GM19239 (cell line): ENCODE measurements around the gene MXRA8.
"Not testable (repeated sequence)": the region's sequence is repeated elsewhere in the genome, so short reads cannot be mapped to it uniquely, and the experiment has no call there.

Experiments
- DNase-seq: peaks from one replicate; pipeline ENCODE4 v3.0.0; 2011; ENCODE audit warnings: low spot score; ENCODE audit not compliant: insufficient read length
- FAIRE-seq: peaks from 2 replicates; lab custom pipeline; 2011; peaks lifted over from hg19 to GRCh38; lab: Jason Lieb, UNC

MXRA8 gene

DNA sequence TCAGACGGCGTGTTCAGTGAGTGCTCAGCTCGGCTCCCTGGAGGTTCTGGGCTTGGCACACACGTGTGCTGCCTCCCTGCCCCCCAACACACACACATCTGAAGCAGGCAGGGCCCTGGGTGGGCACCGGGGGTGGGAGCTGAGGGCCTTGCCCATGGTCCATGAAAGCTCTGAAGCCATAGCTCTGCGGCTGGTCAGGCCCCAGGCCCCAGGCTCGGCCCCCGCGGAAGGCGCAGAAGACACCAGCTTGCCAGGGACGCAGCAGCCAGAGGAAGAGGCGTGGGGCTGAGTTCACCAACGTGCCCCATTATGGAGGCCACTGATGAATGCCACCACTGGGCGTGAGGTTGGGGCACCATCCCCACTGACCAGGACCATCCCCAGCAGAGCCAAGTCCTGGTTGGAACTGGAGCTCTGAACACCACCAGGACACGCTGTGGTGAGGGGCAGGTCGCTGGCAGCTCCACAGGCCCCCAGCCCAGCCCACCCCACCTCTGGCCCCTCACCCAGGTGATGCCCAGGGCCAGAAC lies 12.5 kb upstream of the MXRA8 start:
- DNase-seq (no peak), FAIRE-seq (no peak)

DNA sequence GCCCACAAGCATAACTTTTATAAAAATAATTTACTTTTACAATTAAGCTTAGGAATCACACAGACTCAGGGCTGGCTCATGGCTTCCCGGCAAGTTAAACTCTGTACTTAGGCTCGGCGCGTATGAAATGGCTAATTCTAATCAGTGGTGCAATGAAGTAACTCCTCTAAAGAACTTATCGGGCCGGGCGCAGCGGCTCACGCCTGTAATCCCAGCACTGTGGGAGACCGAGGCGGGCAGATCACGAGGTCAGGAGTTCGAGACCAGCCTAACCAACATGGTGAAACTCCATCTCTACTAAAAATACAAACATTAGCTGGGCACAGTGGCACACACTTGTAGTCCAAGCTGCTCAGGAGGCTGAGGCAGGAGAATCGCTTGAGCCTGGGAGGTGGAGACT lies 11.7 kb upstream of the MXRA8 start:
- not testable (repeated sequence) for DNase-seq, FAIRE-seq

GRCh38 chr1:1367315-1367714 lies 9.0 kb upstream of the MXRA8 start:
- FAIRE-seq (no peak), DNase-seq (no peak)

GRCh38 chr1:1366699-1367066 lies 8.3 kb upstream of the MXRA8 start:
- FAIRE-seq (no peak), DNase-seq (no peak)

GRCh38 chr1:1365875-1366698 lies 7.7 kb upstream of the MXRA8 start:
- FAIRE-seq (no peak), DNase-seq (no peak)

- DNase-seq (no peak), FAIRE-seq (no peak)
These were observed 5.9 kb upstream of the MXRA8 start for GRCh38 chr1:1364266-1364665.

- DNase-seq = no peak
- no peak for FAIRE-seq
These were observed 3.6 kb upstream of the MXRA8 start for GRCh38 chr1:1361982-1362423.

DNA sequence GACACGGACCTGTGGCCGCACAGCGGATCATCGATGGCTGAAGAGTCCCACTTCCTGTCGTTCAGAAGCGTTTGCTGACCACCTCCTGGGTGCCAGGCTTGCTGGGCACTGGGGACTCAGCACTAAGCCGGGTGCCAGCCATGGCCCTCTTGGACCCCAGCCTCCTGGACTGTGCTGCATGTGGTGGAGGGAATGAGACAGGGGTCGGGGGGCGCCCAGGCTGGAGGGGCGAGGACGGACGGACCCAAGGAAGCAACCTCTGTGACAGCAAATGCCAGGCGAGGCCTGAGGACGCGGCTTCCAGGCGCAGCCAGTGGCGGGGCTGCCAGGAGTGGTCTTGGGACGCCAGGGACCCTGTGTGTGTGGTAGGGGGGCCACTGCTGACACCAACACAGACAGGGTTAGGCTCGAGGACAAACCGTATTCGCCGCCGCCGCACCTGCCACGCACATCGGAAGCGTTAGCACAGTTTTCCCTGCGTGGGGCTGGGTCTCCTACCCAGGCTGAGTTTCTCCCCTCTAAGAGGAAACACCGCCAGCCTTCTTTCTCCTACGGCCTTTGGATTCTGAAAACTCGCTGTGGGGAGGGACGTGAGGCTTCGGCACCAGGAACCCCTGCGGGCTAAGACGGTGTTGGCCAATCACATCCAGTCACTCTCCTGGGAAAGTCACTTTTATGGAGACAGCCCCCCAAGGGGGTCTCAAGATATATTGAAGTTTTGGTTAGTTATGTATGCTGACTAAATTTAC lies 3.1 kb upstream of the MXRA8 start:
- no peak for FAIRE-seq
- DNase-seq = no peak

- FAIRE-seq = no peak
- no peak for DNase-seq
These were observed 2.3 kb upstream of the MXRA8 start for GRCh38 chr1:1360506-1361169.

DNA sequence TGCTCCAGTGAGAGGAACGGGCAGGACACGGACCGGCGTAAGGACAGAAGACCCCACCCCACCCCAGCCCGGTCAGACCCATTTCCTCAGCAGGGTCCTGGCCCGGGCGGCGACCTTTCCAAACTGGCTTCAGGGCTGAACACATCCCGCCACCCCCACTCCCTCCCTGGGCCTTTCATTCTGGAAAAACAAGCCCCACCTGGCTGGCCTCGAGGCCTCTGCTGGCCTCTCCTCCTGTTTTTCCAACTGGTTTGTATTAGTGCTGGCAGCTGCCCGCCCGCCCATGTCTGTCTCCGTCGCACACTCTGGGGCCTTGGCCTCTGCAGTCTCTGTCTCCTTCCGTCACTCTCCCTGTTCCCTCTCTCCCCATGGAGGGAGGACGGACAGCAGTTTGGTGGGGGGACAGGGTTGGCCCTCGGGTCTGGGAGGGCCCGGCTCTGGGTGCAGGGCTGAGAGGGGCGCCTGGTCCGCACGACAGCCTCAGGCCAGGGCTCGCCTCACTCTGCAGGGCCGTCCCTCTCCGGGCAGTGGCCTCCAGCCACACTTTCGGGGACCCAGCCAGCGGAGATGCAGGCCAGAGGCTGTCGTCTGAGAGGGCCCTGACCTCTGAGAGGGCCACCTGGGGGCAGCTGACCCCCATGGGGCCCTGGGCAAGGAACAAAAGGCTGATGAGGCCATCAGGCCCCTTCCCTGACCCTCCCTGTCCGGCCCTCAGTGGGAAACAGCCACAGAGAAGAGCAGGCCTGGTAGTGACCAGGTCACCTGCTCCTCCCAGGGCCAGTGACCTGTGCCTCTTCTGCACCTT lies 1.5 kb upstream of the MXRA8 start:
- FAIRE-seq = no peak

DNA sequence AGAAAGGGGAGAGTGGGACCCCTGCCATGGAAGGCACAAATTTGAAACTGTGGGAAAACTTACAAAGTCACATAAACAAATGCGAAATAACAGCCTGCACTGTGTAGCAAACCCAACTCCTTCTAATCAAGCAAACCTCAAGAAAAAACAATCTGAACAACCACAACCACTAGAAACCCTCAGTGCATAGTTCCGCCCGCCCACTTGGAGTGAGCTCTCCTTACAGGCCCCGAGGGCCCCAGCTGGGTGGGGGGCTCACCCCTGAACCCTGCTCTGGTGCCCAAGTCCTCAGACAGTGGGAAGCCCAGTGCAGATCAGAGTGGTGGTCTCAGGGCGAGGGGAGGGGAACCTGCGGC lies 931 bp upstream of the MXRA8 start:
- no peak for DNase-seq
- FAIRE-seq = no peak

More for the DNA sequence above, 1.5 kb upstream of the MXRA8 start:
- no peak for DNase-seq

- FAIRE-seq (no peak), DNase-seq (no peak)
These were observed 403 bp downstream of the MXRA8 start for GRCh38 chr1:1357871-1358432.

DNA sequence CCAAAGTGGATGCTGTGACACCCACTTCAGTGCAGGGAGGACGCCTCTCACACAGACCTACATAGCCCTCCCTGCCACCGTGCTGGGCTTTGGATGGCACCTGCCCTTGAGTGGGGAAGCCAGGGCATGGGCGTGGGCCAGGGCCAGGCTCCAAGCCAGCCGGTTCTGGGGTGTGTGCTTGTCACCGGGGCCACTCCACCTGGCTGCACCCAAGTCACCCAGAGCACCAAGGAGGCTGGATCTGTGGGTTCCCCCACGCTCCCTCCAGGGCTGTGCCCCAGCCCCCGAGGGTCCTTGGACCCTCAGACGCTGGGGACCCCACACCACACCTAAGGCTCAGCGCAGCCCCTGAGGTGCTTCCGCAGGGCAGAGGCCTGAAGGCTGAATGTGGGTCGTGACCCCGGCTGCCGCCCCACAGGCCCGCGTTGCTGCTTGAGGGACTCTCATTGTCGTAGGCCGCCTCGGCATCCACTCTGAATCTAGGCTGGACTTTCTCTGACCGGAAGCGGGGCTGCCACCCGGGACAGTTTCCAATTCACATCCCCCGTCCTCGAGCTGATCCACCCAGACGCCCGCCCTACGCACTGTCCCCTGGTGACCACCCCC lies 1.5 kb downstream of the MXRA8 start:
- no peak for DNase-seq
- FAIRE-seq = no peak

DNA sequence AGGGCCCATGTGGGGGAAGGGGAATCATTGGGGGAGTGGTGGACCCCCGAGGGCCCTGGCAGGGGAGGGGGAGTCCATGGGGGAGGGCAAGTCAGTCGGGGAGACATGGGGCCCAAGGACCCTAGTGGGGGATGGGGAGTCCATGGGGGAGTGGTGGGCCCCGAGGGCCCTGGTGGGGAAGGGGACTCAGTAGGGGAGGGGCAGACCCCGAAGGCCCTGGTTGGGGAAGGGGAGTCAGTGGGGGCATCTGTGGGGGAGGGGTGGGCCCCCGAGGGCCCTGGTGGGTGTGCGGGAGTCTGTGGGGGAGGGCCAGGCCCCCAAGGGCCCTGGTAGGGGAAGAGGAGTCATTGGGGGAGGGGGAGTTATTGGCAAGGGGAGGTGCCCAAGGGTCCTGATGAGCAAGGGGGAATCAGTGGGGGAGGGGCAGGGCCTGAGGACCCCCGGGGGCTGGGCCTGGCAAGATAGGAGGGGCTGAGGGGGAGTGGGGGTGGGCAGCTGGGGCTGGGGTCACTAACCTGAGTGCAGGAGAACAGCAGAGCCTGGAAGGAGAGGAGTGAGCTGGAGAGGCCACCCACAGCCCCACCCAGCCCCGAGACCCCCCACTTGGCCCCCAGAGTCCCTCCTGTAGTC lies 2.1 kb downstream of the MXRA8 start:
- no peak for FAIRE-seq
- DNase-seq = no peak

DNA sequence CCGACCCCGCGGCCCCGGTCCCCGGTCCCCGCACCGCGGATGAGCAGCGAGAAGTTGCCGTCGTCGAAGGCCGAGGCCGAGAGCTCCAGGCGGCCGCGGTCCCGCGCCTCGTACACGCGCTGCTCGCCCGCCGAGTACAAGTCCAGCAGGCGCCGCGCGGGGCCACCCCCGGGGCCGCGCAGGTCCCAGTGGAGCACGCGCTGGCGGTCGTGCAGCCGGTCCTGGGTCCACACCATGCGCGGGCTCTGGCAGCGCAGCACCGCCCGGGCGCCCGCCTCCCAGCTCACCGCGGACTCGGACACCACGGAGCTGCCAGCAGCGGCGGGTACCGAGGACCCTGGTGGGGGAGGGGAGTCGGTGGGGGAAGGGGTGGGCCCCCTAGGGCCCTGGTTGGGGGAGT lies 2.9 kb downstream of the MXRA8 start:
- DNase-seq = no peak

DNA sequence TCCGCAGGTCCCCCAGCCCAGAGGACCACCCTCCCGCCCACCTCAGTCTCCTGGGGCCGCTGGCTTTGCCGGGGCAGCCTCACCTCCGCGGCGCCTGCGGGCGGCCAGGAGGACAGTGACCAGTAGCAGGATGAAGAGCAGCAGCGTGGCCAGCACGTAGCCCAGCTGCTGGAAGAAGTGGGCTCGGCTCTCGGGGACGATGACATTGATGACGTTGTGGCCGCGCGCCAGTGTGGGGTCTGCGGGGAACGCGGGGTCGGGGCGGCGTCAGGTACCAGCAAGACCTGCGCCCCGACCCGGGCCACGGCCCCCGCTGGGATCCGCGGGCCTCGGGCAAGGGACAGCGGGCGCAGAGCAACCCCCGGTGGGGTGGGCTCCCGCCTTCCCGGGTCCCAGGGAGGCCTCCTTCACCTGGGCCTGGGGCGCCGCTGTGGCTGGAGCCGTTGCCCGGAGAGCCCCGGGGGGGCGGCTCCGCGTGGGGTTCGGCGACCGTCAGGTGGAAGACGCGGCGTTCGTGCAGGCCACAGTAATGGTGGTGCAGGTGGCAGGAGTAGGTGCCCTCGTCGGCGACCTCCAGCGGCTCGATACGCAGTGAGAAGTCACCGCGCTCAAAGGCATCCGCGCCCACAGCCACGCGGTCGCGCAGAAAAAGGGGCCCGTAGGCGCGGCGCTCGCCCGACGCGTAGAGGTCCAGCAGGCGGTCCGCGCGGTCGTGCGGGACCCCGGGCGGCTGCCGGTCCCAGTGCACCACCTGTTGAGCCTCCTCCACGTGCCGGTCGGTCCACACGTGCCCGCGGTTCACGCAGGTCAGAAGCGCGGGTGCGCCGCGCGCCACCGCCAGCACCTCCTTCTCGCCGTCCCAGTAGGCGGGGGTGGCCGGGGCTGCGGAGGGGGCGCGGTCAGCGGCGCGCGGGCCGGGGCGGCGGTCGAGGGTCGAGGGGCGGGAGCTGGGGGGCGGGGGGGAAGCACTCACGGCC lies 3.8 kb downstream of the MXRA8 start:
- no peak for FAIRE-seq
- no peak for DNase-seq

More for the DNA sequence above, 2.9 kb downstream of the MXRA8 start:
- no peak for FAIRE-seq

- no peak for FAIRE-seq
- DNase-seq = no peak
These were observed 4.8 kb downstream of the MXRA8 start for GRCh38 chr1:1353389-1354151.
